ENCODE results near the gene PPL. TPM values are rescaled to one million over a fixed set of nuclear protein-coding genes. Genes with fewer than 3 reads are reported as not detected.

Gene PPL
- total and polyA plus RNA-seq, 2 of the 8 experiments (the other 6 are each of a cell fraction or from before 2014, with no cell fraction given), result 11.3 to 29.5 TPM

DNA sequence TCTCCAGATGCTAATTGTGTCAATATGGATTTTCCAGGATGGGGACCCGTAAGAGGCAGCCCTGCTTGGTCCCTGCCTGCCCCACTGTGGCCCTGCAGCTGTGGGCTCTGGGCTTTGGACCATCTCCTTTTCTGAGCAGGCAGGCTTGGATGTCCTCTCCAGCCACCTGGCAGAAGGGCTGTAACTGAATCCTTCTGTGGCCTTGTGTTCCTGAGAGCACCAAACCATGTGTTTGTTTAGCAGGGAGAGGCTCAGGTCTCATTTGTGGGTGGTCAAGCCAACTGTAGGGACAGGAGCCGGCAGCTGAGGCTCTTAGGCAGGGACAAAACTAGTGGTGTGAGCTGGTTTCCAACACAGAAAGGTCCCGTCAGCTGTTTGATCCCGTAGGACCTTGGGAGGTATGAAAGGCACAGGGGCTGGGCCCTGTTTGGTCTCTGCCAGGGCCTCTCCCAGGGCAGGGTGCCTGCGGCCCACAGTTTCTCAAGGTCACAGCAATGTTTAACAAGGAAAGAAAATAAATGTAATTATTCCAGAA, 39.7 kb upstream of the PPL start:
- Histone ChIP-seq H3K23me2 (ENCODE audit: low read depth, low read length) (no peaks in the 10 kb centered on the region), H2BK12ac (ENCODE audit: low read depth, low read length) (0 out of 2 replicates have a peak overlapping the region, but pooled peaks have one; percentile 80), H3K14ac (ENCODE audit: insufficient read length) (no peak overlapping the region), H2BK15ac (ENCODE audit: low read length) (no peak overlapping the region), H4K20me1 (replicated peaks in 1 of 2; ENCODE audit: control insufficient read depth in 1 of 2, insufficient read depth in 2 of 2, low read length in 2 of 2) (no peaks in the 10 kb centered on the region), H4K91ac (replicated peaks; ENCODE audit: insufficient read length, low read length) (no peak overlapping the region), H2BK20ac (ENCODE audit: low read length) (no peak overlapping the region), H3K9me3 (ENCODE audit: insufficient read depth in 2 of 2, low read depth in 1 of 2, low read length in 1 of 2) (no peaks in the 10 kb centered on the region), H3K36me3 (ENCODE audit: control insufficient read depth in 2 of 4, insufficient read depth in 4 of 4, low read length in 3 of 4) (no peaks in the 10 kb centered on the region), H4K5ac (ENCODE audit: insufficient read length, low read depth, low read length) (no peak overlapping the region), H3K27ac (ENCODE audit: low read depth, low read length) (no peak overlapping the region), H3K79me2 (ENCODE audit: control insufficient read depth in 1 of 2, insufficient read depth in 2 of 2, low read length in 2 of 2) (no peaks in the 10 kb centered on the region), H2AFZ (ENCODE audit: low read length) (no peak overlapping the region), H3K27me3 (replicated peaks in 1 of 4; ENCODE audit: control insufficient read depth in 3 of 4, extremely low read depth in 1 of 4, insufficient read depth in 3 of 4, low read length in 3 of 4) (no peaks in the 10 kb centered on the region), H2AK5ac (ENCODE audit: low read depth, low read length) (no peak overlapping the region), H3K4me2 (ENCODE audit: insufficient read depth in 1 of 2, low read depth in 2 of 2, low read length in 2 of 2) (no peak overlapping the region), H3K56ac (replicated peaks; ENCODE audit: insufficient read length, low read depth, low read length) (no peak overlapping the region), H3K4ac (replicated peaks; ENCODE audit: insufficient read length, low read depth, low read length) (no peak overlapping the region), H3K18ac (ENCODE audit: extremely low read depth, low read length) (no peak overlapping the region), H3K9ac (replicated peaks in 1 of 4; ENCODE audit: extremely low read depth in 1 of 4, low read depth in 3 of 4, low read length in 3 of 4) (no peak overlapping the region), H3K23ac (ENCODE audit: insufficient read length) (no peak overlapping the region), H3K4me1 (replicated peaks in 1 of 4; ENCODE audit: control insufficient read depth in 3 of 4, insufficient read depth in 4 of 4, low read length in 3 of 4) (peaks cover 0 to 4% (median 0%) of the 10 kb centered on the region in 4 experiments; a peak in 2 of 7 replicates), H2BK120ac (replicated peaks; ENCODE audit: low read depth, low read length) (no peak overlapping the region), H3K4me3 (ENCODE audit: extremely low read depth in 1 of 4, insufficient read depth in 2 of 4, low read depth in 3 of 4, low read length in 4 of 4) (no peak overlapping the region), H3K79me1 (ENCODE audit: low read depth, low read length) (no peaks in the 10 kb centered on the region), H4K8ac (ENCODE audit: extremely low read depth, insufficient read depth, low read length) (no peak overlapping the region), H2BK5ac (ENCODE audit: low read depth, low read length) (no peak overlapping the region)
- POLR2A ChIA-PET (ENCODE audit: partially characterized antibody), result no interaction called here
- FAIRE-seq (no peak), DNase-seq (ENCODE audit: low read depth in 1 of 2, low spot score in 2 of 2) (no peak)
- TF ChIP-seq PHF8 (conservative IDR thresholded peaks at IDR 0.05; ENCODE audit: low read depth, low read length), result no peak
- TF ChIP-seq SIRT6 (IDR thresholded peaks at IDR 0.05; ENCODE audit: low read length), result no peak
- TF ChIP-seq, protein P1, sequence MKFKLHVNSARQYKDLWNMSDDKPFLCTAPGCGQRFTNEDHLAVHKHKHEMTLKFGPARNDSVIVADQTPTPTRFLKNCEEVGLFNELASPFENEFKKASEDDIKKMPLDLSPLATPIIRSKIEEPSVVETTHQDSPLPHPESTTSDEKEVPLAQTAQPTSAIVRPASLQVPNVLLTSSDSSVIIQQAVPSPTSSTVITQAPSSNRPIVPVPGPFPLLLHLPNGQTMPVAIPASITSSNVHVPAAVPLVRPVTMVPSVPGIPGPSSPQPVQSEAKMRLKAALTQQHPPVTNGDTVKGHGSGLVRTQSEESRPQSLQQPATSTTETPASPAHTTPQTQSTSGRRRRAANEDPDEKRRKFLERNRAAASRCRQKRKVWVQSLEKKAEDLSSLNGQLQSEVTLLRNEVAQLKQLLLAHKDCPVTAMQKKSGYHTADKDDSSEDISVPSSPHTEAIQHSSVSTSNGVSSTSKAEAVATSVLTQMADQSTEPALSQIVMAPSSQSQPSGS (IDR thresholded peaks at IDR 0.05; ENCODE audit: low read length), result no peak
- TF ChIP-seq RNF2 (IDR thresholded peaks at IDR 0.05; ENCODE audit: borderline replicate concordance, low read depth, low read length, missing control alignments, poor library complexity, severe bottlenecking), result no peak
- TF ChIP-seq ZNF274 (IDR thresholded peaks at IDR 0.05; ENCODE audit: borderline replicate concordance, extremely low read depth, low read length), result no peak
- no peak for TF ChIP-seq GTF2F1 (IDR thresholded peaks at IDR 0.05; ENCODE audit: borderline replicate concordance, low read depth, low read length)
- no peak for TF ChIP-seq CREB1 (IDR thresholded peaks at IDR 0.05)
- CTCF ChIA-PET (ENCODE audit: partially characterized antibody), result interaction anchor here (0.9 kb wide), 1 partner anchor 109 kb away, joined by 4 read pairs; no protein-coding TSS in a partner anchor
- 94% methylated on average over 5 of the region's 5 CpGs; no CpG with 5 or more reads in 1 of the 2 experiments for WGBS, 2 experiments (ENCODE audit: extremely low coverage in 1 of 2, insufficient coverage in 1 of 2, insufficient read length in 1 of 2, insufficient replicate concordance in 2 of 2, low coverage in 1 of 2, low lambda C conversion rate in 2 of 2, missing lambda C conversion rate in 1 of 2)

Data from H1 (cell line).